HG03280 (cell line): ENCODE measurements around the gene PRPF38A.
A peak's percentile ranks its signal among the peaks of the same experiment; 100 is the strongest.
"Not testable (repeated sequence)": the region's sequence is repeated elsewhere in the genome, so short reads cannot be mapped to it uniquely, and the experiment has no call there.

ENCODE experiments used
- ATAC-seq: cut with Tn5 transposase; IDR thresholded peaks from one replicate; pipeline ENCODE4 v1.9.1; 2021; ENCODE audit warnings: mild to moderate bottlenecking, moderate library complexity; ENCODE audit not compliant: unreplicated experiment

The PRPF38A gene

GRCh38 chr1:52404116-52404974 is at the start of gene PRPF38A, which contains the start of gene ORC1:
TSS of gene PRPF38A (plus strand) at chr1:52404602. CDS start at chr1:52404750, 148 bp downstream.
TSS of gene ORC1 (minus strand) at chr1:52404423. CDS start at chr1:52402223, 2,200 bp downstream.
- ATAC-seq: peak; percentile 94

GRCh38 chr1:52355436-52355835 is 49.0 kb upstream of the PRPF38A start:
- no peak for ATAC-seq

GRCh38 chr1:52355847-52356505 is 48.4 kb upstream of the PRPF38A start:
- no peak for ATAC-seq

GRCh38 chr1:52356818-52357355 is 47.5 kb upstream of the PRPF38A start:
- no peak for ATAC-seq

GRCh38 chr1:52357397-52357796 is 47.0 kb upstream of the PRPF38A start:
- no peak for ATAC-seq

GRCh38 chr1:52358851-52359497 is 45.4 kb upstream of the PRPF38A start:
- no peak for ATAC-seq

GRCh38 chr1:52359676-52360594 is 44.5 kb upstream of the PRPF38A start:
- ATAC-seq: no peak

- ATAC-seq: no peak
Observed at GRCh38 chr1:52360595-52360968, 43.8 kb upstream of the PRPF38A start.

GRCh38 chr1:52364235-52364839 is 40.1 kb upstream of the PRPF38A start:
- ATAC-seq: no peak

- ATAC-seq: no peak
Observed at GRCh38 chr1:52365071-52365745, 39.2 kb upstream of the PRPF38A start.

- ATAC-seq: peak; percentile 89
Observed at GRCh38 chr1:52365746-52366516, 38.5 kb upstream of the PRPF38A start, which contains the start of gene CC2D1B. TSS of gene CC2D1B (minus strand) at chr1:52366205. CDS start at chr1:52364620, 1,585 bp downstream.

GRCh38 chr1:52366517-52366827 is 37.9 kb upstream of the PRPF38A start:
- ATAC-seq: no peak

GRCh38 chr1:52367272-52367671 is 37.1 kb upstream of the PRPF38A start:
- no peak for ATAC-seq

- no peak for ATAC-seq
Observed at GRCh38 chr1:52368383-52369172, 35.8 kb upstream of the PRPF38A start.

- ATAC-seq: not testable (repeated sequence)
Observed at GRCh38 chr1:52369851-52370250, 34.6 kb upstream of the PRPF38A start.

- ATAC-seq: no peak
Observed at GRCh38 chr1:52385376-52385775, 19.0 kb upstream of the PRPF38A start.

GRCh38 chr1:52386458-52386857 is 17.9 kb upstream of the PRPF38A start:
- no peak for ATAC-seq

- ATAC-seq: no peak
Observed at GRCh38 chr1:52393174-52393573, 11.2 kb upstream of the PRPF38A start.
